ENCODE measurements around the gene RAB40A. TPM values are rescaled to one million over a fixed set of nuclear protein-coding genes. Genes with fewer than 3 reads are reported as not detected.

Gene RAB40A
- total RNA-seq, 1 experiment from 2014 or later: 1.0 TPM

DNA sequence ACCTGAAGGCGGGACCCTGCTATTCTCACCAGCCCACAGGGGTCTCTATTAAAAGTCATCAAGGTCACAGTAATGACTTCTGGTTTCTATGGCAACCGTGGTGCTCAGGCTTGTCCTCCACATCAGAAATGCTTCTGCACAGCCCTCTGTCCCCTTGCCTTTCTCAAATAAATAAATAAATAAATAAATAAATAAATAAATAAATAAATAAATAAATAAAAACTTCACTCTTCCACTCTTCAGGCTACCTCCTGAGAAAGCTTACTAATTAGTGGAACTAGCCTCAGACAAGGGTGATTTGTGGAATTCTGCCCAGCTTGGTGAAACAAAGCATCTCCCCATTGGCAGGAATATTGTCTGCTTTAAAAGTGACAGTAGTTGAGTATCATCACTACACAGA, 5.5 kb upstream of the RAB40A start:
- H3K4me2 ChIP-seq: no peak overlapping the region
- H3K27me3 ChIP-seq (ENCODE audit: insufficient read depth, low read depth): no peaks in the 10 kb centered on the region
- CTCF ChIA-PET: no interaction called here
- no peak overlapping the region for H2AFZ ChIP-seq
- no peaks in the 10 kb centered on the region for H3K9me2 ChIP-seq (ENCODE audit: insufficient read depth)
- H3K4me1 ChIP-seq (replicated peaks; ENCODE audit: insufficient read depth): no peaks in the 10 kb centered on the region
- H3K79me2 ChIP-seq (ENCODE audit: low read depth): no peaks in the 10 kb centered on the region
- intact Hi-C loops (cut with micrococcal nuclease; ENCODE audit: unreplicated experiment): no loop called here
- no peaks in the 10 kb centered on the region for H3K36me3 ChIP-seq (ENCODE audit: low read depth)
- TF ChIP-seq EZH2 (IDR thresholded peaks at IDR 0.05; ENCODE audit: low read depth) (no peak), CTCF (conservative IDR thresholded peaks at IDR 0.05) (no peak)
- no peaks in the 10 kb centered on the region for H3F3A ChIP-seq (ENCODE audit: insufficient read depth, low read depth)
- H3K4me3 ChIP-seq: no peak overlapping the region
- no peaks in the 10 kb centered on the region for H4K20me1 ChIP-seq (ENCODE audit: insufficient read depth)
- no peaks in the 10 kb centered on the region for H3K9me3 ChIP-seq (ENCODE audit: insufficient read depth, low read depth)
- POLR2A ChIA-PET (ENCODE audit: unreplicated experiment): interaction anchor here (0.5 kb wide), 1 partner anchor 993 kb away, joined by 6 read pairs; no protein-coding TSS in a partner anchor
- no TSS peak for BruUV-seq (replicated peaks)
- H3K27ac ChIP-seq: no peak overlapping the region
- no peak for DNase-seq

DNA sequence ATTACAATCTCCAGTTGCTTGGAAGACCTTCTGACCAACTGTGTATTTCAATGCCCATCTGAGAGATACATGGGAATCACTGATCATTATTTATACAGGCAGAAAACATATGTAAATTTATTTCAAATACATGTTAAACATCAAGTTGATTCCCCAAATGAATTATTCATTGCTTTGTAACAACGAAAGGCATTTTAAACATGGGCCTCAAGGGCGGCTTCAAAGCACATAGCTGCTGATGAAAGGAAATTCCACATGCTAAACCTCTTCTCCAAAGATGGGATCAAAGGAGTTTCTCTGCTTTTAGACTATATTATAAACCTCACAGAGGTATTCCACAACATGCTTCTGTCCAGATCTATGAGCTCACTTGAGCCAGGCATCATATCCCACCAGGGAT, 4.3 kb upstream of the RAB40A start:
- Histone ChIP-seq H3K36me3 (ENCODE audit: low read depth) (no peaks in the 10 kb centered on the region), H3K27ac (no peak overlapping the region), H3K9me3 (ENCODE audit: insufficient read depth, low read depth) (no peaks in the 10 kb centered on the region), H2AFZ (no peak overlapping the region), H3K27me3 (ENCODE audit: insufficient read depth, low read depth) (no peaks in the 10 kb centered on the region), H3K4me2 (no peak overlapping the region), H3K4me3 (no peak overlapping the region), H4K20me1 (ENCODE audit: insufficient read depth) (no peaks in the 10 kb centered on the region), H3K9me2 (ENCODE audit: insufficient read depth) (no peaks in the 10 kb centered on the region), H3K4me1 (replicated peaks; ENCODE audit: insufficient read depth) (no peaks in the 10 kb centered on the region), H3K79me2 (ENCODE audit: low read depth) (no peaks in the 10 kb centered on the region), H3F3A (ENCODE audit: insufficient read depth, low read depth) (no peaks in the 10 kb centered on the region)
- intact Hi-C loops (cut with micrococcal nuclease; ENCODE audit: unreplicated experiment): no loop called here
- DNase-seq: no peak
- ChIA-PET POLR2A (ENCODE audit: unreplicated experiment) (no interaction called here), CTCF (no interaction called here)
- TF ChIP-seq CTCF (conservative IDR thresholded peaks at IDR 0.05) (no peak), EZH2 (IDR thresholded peaks at IDR 0.05; ENCODE audit: low read depth) (no peak)
- no TSS peak for BruUV-seq (replicated peaks)

DNA sequence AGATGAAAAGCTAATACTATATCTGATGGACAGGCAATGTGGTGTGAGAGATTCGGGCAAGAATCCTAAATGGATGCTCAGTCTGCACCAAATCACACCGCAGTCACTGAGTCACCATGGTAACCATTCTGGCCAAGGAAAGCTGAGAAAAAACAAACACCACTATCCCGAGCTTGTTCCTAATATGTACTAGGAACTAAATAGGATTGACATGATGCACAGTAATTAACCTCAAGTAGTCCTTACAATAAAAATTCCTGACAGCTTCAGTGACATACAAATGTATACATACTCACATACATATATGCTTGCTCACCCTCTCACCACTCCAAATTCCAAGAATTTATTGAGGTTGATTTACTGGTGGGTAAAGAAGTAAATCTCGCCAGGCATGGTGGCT, 1.1 kb upstream of the RAB40A start:
- no peaks in the 10 kb centered on the region for H3K79me2 ChIP-seq (ENCODE audit: low read depth)
- H3K4me3 ChIP-seq: no peak overlapping the region
- no peaks in the 10 kb centered on the region for H3F3A ChIP-seq (ENCODE audit: insufficient read depth, low read depth)
- no peak for DNase-seq
- ChIA-PET CTCF (no interaction called here), POLR2A (ENCODE audit: unreplicated experiment) (interaction anchor here (0.6 kb wide), 1 partner anchor 407 kb away, joined by 4 read pairs; no protein-coding TSS in a partner anchor)
- no peak overlapping the region for H2AFZ ChIP-seq
- no peaks in the 10 kb centered on the region for H3K36me3 ChIP-seq (ENCODE audit: low read depth)
- intact Hi-C loops (cut with micrococcal nuclease; ENCODE audit: unreplicated experiment): no loop called here
- no peaks in the 10 kb centered on the region for H3K9me2 ChIP-seq (ENCODE audit: insufficient read depth)
- no peaks in the 10 kb centered on the region for H3K27me3 ChIP-seq (ENCODE audit: insufficient read depth, low read depth)
- no peaks in the 10 kb centered on the region for H3K4me1 ChIP-seq (replicated peaks; ENCODE audit: insufficient read depth)
- no peaks in the 10 kb centered on the region for H3K9me3 ChIP-seq (ENCODE audit: insufficient read depth, low read depth)
- H4K20me1 ChIP-seq (ENCODE audit: insufficient read depth): no peaks in the 10 kb centered on the region
- no peak for TF ChIP-seq EZH2 (IDR thresholded peaks at IDR 0.05; ENCODE audit: low read depth)
- no peak for TF ChIP-seq CTCF (conservative IDR thresholded peaks at IDR 0.05)
- no peak overlapping the region for H3K4me2 ChIP-seq
- no TSS peak for BruUV-seq (replicated peaks)
- H3K27ac ChIP-seq: no peak overlapping the region

All from PC-9 (cell line).